ENCODE results near the gene CIDEA. TPM values are rescaled to one million over a fixed set of nuclear protein-coding genes. Genes with fewer than 3 reads are reported as not detected.
"Not testable (repeated sequence)": the region's sequence is repeated elsewhere in the genome, so short reads cannot be mapped to it uniquely, and the experiment has no call there.

CIDEA gene, protein sequence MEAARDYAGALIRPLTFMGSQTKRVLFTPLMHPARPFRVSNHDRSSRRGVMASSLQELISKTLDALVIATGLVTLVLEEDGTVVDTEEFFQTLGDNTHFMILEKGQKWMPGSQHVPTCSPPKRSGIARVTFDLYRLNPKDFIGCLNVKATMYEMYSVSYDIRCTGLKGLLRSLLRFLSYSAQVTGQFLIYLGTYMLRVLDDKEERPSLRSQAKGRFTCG
- polyA plus RNA-seq (2011; rRNA removed) (0.17 TPM in 1 of 2 replicates, not detected in the other), polyA minus RNA-seq (2011; rRNA and poly(A)+ RNA removed) (not detected in 2 replicates)

DNA sequence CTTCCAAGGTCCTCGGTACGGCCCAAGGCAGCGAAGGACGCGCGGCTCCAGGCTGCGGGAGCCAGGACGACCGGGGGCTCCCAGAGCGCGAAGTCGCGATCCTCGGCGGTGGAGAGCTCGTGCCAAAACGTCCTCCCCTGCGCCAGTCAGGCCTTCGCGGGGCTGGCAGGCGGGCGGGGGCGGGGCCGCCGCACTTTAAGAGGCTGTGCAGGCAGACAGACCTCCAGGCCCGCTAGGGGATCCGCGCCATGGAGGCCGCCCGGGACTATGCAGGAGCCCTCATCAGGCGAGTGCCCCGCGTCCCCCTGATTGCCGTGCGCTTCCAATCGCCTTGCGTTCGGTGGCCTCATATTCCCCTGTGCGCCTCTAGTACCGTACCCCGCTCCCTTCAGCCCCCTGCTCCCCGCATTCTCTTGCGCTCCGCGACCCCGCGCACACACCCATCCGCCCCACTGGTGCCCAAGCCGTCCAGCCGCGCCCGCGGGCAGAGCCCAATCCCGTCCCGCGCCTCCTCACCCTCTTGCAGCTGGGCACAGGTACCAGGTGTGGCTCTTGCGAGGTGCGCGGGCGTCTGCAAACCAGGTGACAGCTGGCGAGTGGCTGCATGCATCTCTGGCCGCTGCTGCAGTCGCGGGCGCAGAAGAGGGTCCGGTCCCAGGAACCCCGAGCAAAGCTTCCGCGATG lies at the start of gene CIDEA:
Gene CIDEA (plus strand): TSS at position 226 of the 684 bp plus-strand sequence. CDS start 23 bp downstream, at position 249.
- ChIA-PET CTCF (no interaction called here), POLR2A (no interaction called here)
- Histone ChIP-seq H3K27me3 (ENCODE audit: control insufficient read depth, insufficient read depth, low read length) (peaks cover 42% of the 10 kb centered on the region), H3K9me3 (ENCODE audit: control insufficient read depth, insufficient read depth, low read length) (no peaks in the 10 kb centered on the region; the same call in 1 of the 2 replicates), H3K4me3 (ENCODE audit: low read depth, low read length) (peak within 1 kb of the TSS; percentile 45), H3K27ac (ENCODE audit: low read depth, low read length) (no peak within 1 kb of the TSS)
- no peak for DNase-seq (ENCODE audit: low read depth, low spot score)
- TF ChIP-seq, protein P1, sequence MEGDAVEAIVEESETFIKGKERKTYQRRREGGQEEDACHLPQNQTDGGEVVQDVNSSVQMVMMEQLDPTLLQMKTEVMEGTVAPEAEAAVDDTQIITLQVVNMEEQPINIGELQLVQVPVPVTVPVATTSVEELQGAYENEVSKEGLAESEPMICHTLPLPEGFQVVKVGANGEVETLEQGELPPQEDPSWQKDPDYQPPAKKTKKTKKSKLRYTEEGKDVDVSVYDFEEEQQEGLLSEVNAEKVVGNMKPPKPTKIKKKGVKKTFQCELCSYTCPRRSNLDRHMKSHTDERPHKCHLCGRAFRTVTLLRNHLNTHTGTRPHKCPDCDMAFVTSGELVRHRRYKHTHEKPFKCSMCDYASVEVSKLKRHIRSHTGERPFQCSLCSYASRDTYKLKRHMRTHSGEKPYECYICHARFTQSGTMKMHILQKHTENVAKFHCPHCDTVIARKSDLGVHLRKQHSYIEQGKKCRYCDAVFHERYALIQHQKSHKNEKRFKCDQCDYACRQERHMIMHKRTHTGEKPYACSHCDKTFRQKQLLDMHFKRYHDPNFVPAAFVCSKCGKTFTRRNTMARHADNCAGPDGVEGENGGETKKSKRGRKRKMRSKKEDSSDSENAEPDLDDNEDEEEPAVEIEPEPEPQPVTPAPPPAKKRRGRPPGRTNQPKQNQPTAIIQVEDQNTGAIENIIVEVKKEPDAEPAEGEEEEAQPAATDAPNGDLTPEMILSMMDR (IDR thresholded peaks at IDR 0.05; ENCODE audit: low read depth, low read length) = no peak

DNA sequence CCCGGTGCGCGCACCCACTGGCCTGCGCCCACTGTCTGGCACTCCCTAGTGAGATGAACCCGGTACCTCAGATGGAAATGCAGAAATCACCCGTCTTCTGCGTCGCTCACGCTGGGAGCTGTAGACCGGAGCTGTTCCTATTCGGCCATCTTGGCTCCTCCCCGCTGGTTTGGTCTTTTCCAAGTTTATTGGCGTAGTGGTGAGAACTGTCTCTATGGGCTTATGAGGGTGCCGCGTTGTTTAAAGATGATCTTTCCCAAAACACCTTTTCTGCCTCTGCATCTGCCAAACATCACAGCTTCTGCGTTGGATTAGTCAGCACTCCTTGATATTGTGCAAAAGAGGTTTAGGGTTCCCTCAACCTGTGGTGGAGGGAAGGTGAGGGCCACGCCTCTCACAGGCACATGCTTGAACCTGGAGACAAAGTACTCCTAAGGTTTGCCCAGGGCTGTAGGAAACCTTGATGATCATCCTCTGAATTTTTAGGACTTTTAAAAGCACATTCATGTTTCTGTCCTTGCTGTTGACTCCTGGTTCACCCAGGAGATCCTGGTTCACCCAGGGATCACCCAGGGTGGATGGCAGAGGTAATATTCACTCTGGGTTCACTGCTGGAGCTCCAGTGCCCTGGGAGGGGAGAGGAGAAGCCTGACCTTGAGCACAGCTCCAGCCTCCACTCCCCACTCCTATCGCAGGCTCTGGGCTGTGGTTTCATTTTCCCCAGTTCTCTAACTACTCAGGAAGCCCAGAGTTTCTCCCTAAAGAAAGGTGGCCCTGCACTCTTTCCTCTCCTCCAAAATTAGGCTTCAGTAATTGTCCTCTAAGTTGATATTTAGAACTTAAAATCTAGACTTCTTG lies 45.6 kb upstream of the CIDEA start:
- POLR2A ChIA-PET; H3K27ac ChIP-seq (ENCODE audit: low read depth, low read length); H3K4me3 ChIP-seq (ENCODE audit: low read depth, low read length); H3K27me3 ChIP-seq (ENCODE audit: control insufficient read depth, insufficient read depth, low read length); DNase-seq (ENCODE audit: low read depth, low spot score); CTCF ChIA-PET; H3K9me3 ChIP-seq (ENCODE audit: control insufficient read depth, insufficient read depth, low read length): not testable (repeated sequence)

DNA sequence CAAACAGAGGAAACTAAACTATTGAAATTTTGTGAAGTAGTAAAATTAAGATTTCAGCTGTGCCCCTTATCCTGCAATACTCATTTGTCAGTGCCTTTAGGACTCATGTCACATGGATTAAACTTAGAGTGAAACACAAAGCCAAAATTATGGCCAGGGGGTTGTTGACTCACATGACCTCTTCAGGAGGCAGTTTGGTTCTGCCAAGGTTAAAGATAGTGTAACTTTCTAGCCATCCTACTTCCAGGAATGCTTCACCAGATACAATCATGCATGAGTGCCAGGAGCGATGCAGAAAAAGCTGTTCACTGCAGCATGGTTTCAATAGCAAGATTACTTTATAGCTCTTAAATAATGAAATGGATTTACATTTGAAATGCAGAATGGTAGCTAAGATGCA lies 41.9 kb upstream of the CIDEA start:
- H3K4me3 ChIP-seq (ENCODE audit: low read depth, low read length); H3K27me3 ChIP-seq (ENCODE audit: control insufficient read depth, insufficient read depth, low read length); DNase-seq (ENCODE audit: low read depth, low spot score); H3K27ac ChIP-seq (ENCODE audit: low read depth, low read length); POLR2A ChIA-PET; H3K9me3 ChIP-seq (ENCODE audit: control insufficient read depth, insufficient read depth, low read length): not testable (repeated sequence)
- CTCF ChIA-PET = interaction anchor here (1.3 kb wide), 1 partner anchor 25 kb away, joined by 3 read pairs; no protein-coding TSS in a partner anchor

DNA sequence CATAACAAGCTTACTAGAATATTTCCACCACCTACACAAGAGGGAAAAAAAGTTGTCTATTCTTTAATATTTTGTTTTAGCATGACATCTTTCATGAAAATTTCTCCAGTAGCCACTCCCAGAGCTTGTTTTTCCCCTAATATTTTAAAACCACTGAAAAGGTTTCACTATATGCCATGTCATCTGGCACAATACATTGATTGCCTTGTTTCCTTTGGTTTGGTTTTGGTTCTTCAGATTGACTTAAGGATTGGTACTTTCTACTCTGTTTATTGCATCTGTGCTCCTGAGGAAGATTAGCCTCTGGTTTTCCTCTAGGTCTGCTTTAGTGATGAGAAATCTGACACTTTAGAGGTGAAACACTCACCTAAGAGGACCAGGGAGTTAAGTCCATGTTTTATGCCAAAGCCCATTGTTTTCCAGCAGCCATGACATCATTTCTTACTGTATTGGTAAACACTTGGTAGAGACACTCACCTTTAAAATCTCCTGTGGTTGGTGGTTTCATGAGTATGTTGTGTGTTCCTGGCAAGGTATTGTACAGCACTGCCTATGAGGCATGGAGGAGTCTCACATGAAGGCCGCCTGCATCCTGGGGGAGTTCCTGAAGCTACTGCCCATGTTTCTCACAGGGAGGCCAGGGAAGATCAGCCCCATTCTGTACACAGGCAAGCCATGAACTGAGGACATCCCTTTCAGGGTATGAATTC lies 39.7 kb upstream of the CIDEA start:
- CTCF ChIA-PET = not testable (repeated sequence)

DNA sequence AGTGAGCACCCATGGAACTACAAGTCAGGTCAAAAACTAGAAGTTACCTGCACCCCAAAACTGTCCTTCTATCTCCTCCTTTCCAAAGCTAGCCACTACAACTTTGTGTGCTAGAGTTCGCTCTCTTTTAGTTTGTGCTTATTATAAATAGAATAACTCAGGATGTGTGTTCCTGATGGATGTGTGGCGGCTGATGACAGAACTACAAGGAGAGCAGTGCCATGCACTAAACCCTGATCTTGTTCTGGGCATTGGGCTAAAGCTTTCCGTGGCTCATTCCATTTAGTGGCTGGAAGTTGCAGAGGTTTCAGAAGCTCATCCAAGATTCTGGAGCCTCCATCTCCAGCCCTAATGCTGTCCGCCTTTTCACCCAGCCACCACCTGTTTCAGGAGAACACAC lies 37.7 kb upstream of the CIDEA start:
- H3K4me3 ChIP-seq (ENCODE audit: low read depth, low read length); POLR2A ChIA-PET; H3K27me3 ChIP-seq (ENCODE audit: control insufficient read depth, insufficient read depth, low read length); CTCF ChIA-PET; H3K9me3 ChIP-seq (ENCODE audit: control insufficient read depth, insufficient read depth, low read length); H3K27ac ChIP-seq (ENCODE audit: low read depth, low read length); DNase-seq (ENCODE audit: low read depth, low spot score): not testable (repeated sequence)

More for the DNA sequence above, 39.7 kb upstream of the CIDEA start:
- H3K27me3 ChIP-seq (ENCODE audit: control insufficient read depth, insufficient read depth, low read length); H3K27ac ChIP-seq (ENCODE audit: low read depth, low read length); POLR2A ChIA-PET; DNase-seq (ENCODE audit: low read depth, low spot score); H3K4me3 ChIP-seq (ENCODE audit: low read depth, low read length); H3K9me3 ChIP-seq (ENCODE audit: control insufficient read depth, insufficient read depth, low read length): not testable (repeated sequence)

DNA sequence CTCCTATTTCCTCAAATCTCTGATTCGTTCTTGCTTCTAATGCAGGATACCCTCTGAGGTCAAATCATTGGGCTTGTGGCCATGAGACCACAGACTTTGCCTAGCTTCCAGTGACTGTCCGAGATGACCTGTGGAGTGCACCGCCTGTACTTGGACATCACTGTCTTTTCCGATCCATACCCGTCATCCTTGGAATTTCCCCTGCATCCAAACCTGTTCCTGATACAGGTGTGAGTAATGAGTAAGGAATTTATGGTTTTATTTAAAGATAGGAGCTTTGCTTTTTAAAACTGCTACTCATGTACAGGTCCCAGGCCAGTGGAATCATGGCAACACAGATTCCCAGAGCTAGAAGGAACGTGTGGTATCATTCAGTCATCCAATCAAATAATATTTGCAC lies 35.6 kb upstream of the CIDEA start:
- DNase-seq (ENCODE audit: low read depth, low spot score); CTCF ChIA-PET; H3K9me3 ChIP-seq (ENCODE audit: control insufficient read depth, insufficient read depth, low read length); H3K27ac ChIP-seq (ENCODE audit: low read depth, low read length); POLR2A ChIA-PET; H3K4me3 ChIP-seq (ENCODE audit: low read depth, low read length); H3K27me3 ChIP-seq (ENCODE audit: control insufficient read depth, insufficient read depth, low read length): not testable (repeated sequence)

DNA sequence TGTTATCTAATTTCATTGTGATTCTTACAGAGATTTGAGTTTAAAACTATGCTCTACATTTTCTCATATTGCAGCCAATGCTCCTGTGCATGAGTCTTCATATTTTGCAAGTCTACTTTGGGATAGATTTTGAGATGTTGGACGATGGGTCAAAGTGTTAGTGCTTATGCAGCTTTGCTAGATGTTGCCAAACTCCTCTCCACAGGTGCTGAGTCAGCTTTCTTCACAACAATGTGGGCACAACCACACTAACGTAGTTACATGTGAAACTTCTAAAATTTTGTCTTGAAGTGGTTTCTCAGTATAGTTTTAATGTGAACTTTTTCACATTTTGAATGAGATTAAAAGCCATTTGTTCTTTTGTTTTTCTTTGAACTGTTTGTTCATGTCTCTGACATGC lies 32.1 kb upstream of the CIDEA start:
- DNase-seq (ENCODE audit: low read depth, low spot score); POLR2A ChIA-PET; CTCF ChIA-PET; H3K27me3 ChIP-seq (ENCODE audit: control insufficient read depth, insufficient read depth, low read length); H3K9me3 ChIP-seq (ENCODE audit: control insufficient read depth, insufficient read depth, low read length); H3K4me3 ChIP-seq (ENCODE audit: low read depth, low read length); H3K27ac ChIP-seq (ENCODE audit: low read depth, low read length): not testable (repeated sequence)

DNA sequence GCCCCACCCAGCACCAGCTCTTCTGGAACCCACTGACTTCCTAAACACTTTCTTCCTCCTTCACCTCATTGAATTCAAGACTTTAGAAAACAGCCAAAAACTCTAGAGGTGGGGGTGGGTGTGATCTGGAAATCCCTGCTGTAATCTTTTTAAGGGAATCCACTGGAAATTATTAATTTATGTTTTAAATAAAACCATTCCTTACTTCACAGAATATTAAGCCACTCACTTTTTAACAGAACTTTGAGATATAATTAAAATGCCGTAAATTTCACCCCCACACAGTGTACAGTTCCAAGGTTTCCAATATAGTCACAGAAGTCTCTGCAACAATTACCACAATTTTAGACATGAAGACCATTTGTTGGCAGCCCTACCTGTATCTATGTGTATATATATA lies 30.8 kb upstream of the CIDEA start:
- CTCF ChIA-PET; DNase-seq (ENCODE audit: low read depth, low spot score); H3K27me3 ChIP-seq (ENCODE audit: control insufficient read depth, insufficient read depth, low read length); POLR2A ChIA-PET; H3K9me3 ChIP-seq (ENCODE audit: control insufficient read depth, insufficient read depth, low read length); H3K27ac ChIP-seq (ENCODE audit: low read depth, low read length); H3K4me3 ChIP-seq (ENCODE audit: low read depth, low read length): not testable (repeated sequence)

DNA sequence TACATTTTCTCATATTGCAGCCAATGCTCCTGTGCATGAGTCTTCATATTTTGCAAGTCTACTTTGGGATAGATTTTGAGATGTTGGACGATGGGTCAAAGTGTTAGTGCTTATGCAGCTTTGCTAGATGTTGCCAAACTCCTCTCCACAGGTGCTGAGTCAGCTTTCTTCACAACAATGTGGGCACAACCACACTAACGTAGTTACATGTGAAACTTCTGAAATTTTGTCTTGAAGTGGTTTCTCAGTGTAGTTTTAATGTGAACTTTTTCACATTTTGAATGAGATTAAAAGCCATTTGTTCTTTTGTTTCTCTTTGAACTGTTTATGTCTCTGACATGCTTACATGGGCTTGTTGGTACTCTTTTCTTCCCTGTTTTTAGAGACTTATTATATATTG lies 27.4 kb upstream of the CIDEA start:
- H3K9me3 ChIP-seq (ENCODE audit: control insufficient read depth, insufficient read depth, low read length); H3K27me3 ChIP-seq (ENCODE audit: control insufficient read depth, insufficient read depth, low read length); CTCF ChIA-PET; H3K27ac ChIP-seq (ENCODE audit: low read depth, low read length); H3K4me3 ChIP-seq (ENCODE audit: low read depth, low read length); POLR2A ChIA-PET; DNase-seq (ENCODE audit: low read depth, low spot score): not testable (repeated sequence)

DNA sequence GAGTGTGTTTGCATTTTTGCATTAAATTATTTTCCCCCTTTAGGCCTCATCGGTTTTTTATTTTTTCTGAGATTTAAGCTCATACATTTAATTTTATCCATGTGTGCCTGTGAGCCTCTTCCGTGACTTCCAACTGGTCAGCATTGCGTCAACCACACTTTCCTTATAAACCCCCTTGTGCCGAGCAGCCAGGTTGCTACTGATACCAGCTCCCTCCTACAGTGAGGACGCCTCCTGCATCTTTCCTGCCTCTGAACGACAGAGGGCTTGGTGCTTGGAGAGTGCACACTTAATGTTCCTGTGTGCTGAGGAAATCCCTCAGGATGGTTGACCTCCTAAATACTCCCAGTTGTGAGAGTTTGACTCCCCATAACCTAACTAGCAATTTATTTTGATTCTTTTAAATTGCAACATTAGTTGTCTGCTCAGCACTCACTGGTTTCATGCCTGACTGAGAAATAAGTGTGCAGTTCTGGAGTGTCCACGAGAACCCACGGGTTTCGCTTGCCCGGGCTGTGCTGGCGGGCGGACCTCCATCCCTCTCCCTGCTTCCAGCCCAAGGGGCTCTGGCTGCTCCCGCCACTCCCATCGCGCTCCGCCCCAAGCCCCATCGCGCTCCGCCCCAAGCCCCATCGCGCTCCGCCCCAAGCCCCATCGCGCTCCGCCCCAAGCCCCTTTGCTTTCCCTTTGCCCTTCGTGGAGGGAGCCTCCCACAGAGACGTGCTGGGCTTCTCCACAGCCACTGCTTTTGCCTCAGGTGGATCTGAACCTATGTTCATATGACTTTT lies 26.6 kb upstream of the CIDEA start:
- POLR2A ChIA-PET; DNase-seq (ENCODE audit: low read depth, low spot score); H3K27ac ChIP-seq (ENCODE audit: low read depth, low read length); H3K27me3 ChIP-seq (ENCODE audit: control insufficient read depth, insufficient read depth, low read length); H3K9me3 ChIP-seq (ENCODE audit: control insufficient read depth, insufficient read depth, low read length); CTCF ChIA-PET; H3K4me3 ChIP-seq (ENCODE audit: low read depth, low read length): not testable (repeated sequence)
